GM10266 (cell line): Measurements from ENCODE around the gene IRAK2.
A peak's percentile ranks its signal among the peaks of the same experiment; 100 is the strongest.

Source experiments
- DNase-seq: peaks from one replicate; pipeline ENCODE4 v3.0.0; 2012; ENCODE audit errors: extremely low spot score
- TF ChIP-seq, protein P1 (sequence below): IDR thresholded peaks from 2 replicates; pipeline ENCODE4 v1.5.1; 2012; ENCODE audit warnings: mild to moderate bottlenecking, low read depth; ENCODE audit not compliant: control insufficient read depth, insufficient read depth; ENCODE audit errors: missing control alignments

The IRAK2 gene

DNA sequence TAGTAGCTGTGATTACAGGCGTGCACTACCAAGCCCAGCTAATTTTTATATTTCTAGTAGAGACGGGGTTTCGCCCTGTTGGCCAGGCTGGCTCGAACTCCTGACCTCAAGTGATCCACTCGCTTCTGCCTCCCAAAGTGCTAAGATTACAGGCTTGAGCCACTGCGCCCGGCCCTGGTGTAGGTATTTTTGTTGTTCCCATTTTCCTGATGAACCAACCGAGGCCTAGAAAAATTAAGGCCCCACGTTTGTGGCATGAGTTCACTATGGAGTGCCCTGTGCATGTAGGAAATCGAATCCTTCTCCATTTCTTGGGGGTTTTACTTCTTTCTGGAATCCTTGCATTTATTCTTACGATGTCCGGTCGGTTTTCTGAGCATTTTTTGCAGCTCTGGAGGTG, 69.3 kb downstream of the IRAK2 start:
- no peak for DNase-seq
- TF ChIP-seq, protein P1, sequence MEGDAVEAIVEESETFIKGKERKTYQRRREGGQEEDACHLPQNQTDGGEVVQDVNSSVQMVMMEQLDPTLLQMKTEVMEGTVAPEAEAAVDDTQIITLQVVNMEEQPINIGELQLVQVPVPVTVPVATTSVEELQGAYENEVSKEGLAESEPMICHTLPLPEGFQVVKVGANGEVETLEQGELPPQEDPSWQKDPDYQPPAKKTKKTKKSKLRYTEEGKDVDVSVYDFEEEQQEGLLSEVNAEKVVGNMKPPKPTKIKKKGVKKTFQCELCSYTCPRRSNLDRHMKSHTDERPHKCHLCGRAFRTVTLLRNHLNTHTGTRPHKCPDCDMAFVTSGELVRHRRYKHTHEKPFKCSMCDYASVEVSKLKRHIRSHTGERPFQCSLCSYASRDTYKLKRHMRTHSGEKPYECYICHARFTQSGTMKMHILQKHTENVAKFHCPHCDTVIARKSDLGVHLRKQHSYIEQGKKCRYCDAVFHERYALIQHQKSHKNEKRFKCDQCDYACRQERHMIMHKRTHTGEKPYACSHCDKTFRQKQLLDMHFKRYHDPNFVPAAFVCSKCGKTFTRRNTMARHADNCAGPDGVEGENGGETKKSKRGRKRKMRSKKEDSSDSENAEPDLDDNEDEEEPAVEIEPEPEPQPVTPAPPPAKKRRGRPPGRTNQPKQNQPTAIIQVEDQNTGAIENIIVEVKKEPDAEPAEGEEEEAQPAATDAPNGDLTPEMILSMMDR, result no peak

DNA sequence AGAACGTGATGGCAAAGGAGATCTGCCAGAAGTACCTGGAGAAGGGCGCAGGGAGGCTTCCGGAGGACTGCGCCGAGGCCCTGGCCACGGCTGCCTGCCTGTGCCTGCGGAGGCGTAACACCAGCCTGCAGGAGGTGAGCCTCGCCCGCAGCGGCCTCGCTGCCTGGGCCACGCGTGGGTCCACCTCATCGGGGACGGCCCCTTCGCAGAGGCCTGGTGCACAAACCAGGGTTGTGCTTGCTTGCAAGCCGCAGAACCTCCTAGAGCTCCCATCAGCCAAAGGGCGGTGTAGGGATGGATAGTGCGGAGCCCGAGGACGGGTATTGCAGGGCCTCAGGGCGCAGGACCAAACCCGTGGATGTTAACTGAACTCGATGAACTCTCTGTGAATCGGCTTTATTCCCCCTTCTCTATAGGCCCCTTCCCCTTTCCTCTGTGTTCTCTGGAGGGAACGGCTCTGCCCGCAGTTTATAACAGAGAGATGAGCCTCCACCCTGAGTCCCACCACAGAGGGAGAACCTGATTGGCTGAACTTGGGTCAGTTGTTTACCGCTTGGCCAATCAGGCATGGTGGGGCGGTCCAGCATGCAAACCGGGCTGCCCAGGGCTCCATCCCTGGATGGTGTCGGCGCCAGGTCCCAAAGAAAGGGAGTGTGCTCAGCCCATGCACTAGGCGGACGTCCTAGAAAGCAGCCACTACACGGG, 70.0 kb downstream of the IRAK2 start:
- TF ChIP-seq, protein P1, result no peak

DNA sequence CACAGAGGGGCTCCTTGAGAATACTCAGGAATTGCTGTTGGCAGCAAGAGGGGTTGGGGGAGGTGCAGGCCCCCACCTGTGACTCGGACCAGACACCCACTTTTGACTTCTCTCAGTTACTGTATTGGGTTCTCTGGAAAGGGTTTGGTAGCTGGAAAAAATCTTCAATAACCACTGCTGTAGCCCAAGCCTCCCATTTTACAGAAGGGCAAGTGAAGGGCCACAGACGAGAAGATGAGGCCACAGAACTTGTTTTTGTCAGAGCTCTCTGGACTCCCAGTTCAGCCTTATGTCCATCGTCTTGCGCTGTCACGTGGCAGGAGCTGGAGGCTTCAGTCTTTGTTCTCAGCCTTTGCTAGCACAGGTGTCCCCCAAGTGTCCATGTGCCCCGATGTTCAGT, 70.8 kb downstream of the IRAK2 start:
- TF ChIP-seq, protein P1, result no peak
- no peak for DNase-seq

More for the DNA sequence above, 70.0 kb downstream of the IRAK2 start:
- DNase-seq, result no peak

DNA sequence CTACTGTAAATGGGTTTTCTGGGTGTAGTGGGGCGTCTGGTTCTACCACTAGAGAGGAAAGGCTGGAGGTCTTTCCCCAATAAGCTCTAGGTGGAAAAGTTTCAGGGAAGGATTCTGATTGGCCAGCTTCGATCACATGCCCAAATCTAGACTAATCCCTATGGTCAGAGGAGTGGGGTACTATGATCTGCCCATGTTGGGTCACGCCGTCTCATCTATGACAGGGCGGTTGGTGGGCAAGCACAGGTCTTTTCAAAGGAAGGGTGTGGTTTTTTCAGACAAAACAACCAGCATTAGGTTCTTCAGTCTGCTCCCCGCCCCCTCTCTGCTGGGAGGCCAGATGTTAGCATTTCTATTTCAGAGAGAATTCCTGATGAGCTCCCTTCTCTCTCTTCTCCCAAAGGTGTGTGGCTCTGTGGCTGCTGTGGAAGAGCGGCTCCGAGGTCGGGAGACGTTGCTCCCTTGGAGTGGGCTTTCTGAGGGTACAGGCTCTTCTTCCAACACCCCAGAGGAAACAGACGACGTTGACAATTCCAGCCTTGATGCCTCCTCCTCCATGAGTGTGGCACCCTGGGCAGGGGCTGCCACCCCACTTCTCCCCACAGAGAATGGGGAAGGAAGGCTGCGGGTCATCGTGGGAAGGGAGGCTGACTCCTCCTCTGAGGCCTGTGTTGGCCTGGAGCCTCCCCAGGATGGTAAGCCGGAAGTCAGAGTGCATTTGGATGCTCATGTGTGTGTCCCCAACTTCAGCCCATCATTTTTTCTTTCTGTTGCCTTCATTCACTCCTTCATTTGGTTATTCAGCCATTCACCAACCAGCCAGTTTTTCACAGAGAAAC, 73.8 kb downstream of the IRAK2 start:
- no peak for DNase-seq
- TF ChIP-seq, protein P1, result no peak

DNA sequence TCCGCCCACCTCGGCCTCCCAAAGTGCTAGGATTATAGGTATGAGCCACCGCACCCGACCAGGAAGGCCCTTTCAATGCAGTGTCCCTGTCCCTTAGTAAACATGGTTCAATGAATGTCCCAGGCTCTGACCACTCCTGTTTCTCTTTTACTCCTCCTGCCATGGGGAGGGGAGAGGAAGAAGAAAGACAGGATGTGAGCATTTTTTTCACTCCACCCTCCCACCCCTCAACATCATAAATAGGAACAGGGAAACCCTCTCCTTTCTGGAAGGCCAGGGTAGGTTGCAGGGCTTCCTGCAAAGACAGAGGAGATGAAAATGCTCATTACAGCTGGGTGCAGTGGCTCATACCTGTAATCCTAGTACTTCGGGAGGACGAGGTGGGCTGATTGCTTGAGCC, 76.1 kb downstream of the IRAK2 start:
- DNase-seq, result no peak
- TF ChIP-seq, protein P1, result no peak

DNA sequence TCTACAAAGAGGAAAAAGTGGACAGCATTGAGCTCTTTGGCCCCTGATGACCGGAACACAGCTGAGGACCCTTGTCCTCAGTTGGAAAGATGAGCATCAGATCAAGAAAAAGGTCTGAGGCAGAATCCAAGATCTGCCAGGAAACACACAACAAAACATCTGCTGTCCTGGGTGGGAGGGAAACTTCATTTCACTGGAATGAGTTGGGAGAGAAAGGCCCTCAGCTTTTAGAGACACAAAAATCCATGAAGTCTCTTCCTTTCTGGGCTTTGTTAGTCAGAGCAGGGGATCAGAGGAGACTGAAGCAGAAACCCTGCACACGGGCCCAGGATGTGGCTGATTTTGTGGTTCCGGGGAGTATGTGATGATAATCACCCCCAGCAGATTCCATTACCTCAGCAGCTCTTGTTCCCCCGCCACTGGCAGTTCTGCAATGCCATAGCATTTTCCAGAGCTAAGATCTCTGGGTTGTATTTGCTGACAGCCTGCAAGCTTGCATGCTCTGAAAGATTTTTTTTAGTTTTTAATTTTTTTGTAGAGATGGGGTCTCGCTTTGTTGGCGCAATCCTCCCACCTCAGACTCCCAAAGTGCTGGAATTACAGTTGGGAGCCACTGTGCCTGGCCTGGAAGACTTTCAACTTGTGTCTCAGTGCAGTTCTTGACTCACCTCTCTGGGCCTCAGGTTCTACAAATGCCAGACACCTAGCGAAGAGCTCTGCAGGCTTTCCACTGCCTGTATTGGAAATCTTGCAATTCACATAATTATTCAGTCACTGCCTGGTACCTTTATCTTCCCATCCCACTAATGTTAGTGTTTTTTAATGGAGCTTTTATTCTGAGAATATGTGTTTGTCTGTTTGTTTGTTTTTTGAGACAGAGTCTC, 77.7 kb downstream of the IRAK2 start:
- DNase-seq, result peak; percentile 80
- TF ChIP-seq, protein P1, result no peak

DNA sequence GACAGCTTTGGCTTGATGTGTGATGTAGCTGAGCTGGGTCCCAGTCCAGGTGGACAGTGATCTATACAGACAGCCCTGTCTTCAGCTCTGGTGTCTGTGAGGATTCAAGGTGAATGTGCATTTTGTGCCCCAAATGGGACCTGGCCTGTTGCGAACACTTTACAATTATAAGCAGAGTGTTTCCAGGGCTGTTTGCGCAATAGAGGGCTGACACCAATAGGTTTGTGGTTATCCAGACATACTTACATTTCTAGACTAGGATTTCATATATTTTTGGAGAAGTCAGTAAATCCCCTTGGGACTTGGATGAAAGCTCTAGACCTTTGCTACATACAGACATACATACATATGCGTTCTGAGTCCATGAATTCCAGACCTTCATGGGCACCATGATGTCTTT, 79.3 kb downstream of the IRAK2 start:
- TF ChIP-seq, protein P1, result no peak
- no peak for DNase-seq
